Stimulated activated CD4-positive, alpha-beta T cell treated with anti-CD3 and anti-CD28 coated beads, TNF-alpha, amount 100 ng/mL, for 4 hours (primary cell): ENCODE data around the gene BCAP29.

Source experiments
- DNase-seq, 3 experiments: peaks; one replicate each; pipeline ENCODE4 v3.0.0-alpha.2; 2020; ENCODE audit warnings: low read depth in 3 of 3

Gene BCAP29

DNA sequence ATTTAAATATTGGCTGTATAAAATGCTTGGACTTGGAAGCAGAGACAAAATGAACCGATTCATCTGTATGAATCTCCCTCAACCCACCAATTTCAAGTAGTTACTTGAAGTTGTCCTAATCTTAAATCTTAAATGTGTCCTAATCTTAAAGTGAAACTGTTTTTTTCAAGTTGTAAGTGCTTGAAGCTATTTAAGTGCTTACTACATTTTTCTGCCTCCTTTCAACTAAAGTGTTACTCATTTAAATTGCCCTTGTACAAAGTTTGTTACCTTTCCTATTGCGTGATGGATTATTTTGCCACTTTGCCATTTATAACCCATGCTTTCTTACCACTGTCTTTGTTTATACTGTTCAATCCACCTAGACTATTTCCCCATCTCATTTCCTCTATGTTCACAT, 2.8 kb downstream of the BCAP29 start:
- no peak for DNase-seq

DNA sequence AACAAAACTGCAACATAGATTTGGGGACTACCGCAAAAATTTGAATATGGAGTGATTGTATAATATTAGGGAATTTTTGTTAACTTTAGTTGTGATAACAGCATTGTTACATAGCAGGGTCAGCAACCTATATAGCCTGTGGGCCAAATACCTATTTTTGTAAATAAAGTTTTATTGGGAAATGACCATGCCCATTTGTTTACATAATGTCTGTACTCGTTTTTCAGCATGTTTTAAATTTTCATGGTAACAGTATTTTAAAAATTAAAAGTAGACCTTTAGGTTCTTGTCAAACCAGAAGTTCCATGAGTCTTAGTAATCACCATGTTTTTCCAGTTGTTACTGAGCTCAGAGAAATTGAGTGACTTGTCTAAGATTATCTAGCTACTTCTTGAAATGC, 4.7 kb downstream of the BCAP29 start:
- no peak for DNase-seq

DNA sequence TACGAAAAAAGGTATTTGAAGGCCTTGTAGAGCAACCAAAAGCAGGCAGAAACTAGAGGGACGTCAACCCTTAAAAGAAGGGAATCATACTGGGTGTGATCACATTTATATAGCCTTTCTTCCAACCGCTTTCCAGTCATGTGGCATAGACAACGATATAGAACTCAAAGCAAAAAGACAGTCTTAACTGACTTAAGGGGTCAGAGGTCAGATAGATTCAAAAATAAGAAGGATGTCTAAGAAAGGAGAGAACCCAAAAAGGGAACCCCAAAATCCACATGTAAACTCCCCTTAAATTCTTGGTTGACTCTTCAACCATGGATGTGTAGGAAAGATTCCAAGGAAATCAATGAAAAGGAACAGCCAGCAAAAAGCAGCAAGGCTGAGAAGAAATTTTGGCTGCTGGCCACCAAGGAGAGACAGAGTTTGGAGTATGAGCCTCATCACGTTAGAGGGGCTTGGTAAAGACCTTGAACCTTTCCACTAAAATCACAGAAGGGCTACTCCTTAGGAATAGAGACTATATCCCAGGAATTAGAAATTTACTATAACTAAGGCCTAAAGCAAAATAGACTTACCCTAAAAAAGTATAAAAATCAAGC, 8.6 kb downstream of the BCAP29 start:
- DNase-seq, result no peak

DNA sequence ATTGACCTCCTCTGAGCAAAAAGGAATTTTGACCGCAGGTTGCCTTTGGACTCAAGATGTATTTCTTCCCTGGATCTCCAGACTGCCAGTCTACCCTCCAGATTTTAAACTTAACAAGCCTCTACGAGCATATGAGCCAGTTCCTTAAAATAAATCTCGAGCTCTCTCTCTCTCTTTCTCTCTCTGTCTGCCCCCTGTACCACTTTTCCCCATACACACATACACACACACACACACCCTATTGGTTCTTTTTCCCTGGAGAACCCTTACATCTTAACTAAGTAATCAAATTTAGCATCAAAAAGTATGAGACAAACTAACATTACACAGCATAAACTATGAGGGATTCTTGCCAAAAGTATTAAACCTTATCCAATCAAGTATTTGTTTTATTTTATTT, 11.4 kb downstream of the BCAP29 start:
- DNase-seq, result no peak

DNA sequence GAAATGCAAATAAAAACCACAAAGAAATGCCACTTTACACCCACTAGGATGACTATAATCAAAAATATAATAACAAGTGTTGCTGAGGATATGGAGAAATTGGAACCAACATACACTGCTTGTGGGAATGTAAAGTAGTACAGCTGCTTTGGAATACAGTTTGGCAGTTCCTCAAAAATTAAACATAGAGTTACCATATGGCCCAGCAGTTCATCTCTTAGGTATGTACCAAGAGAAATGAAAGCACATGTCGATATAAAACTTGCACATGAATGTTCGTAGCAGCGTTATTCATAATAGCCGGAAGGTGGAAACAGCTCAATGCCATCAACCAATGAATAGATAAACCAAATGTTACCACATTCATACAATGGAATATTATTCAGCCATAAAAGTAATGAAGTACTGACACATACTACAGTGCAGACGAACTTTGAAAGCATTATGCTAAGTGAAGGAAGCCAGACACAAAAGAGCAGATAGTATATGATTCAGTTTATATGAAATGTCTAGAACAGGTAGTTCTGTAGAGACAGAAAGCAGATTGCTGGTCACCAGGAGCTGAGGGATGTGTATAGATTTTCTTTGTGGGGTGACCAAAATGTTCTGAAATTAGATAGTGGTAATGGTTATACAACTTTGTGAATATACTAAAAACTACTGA, 12.4 kb downstream of the BCAP29 start:
- no peak for DNase-seq

DNA sequence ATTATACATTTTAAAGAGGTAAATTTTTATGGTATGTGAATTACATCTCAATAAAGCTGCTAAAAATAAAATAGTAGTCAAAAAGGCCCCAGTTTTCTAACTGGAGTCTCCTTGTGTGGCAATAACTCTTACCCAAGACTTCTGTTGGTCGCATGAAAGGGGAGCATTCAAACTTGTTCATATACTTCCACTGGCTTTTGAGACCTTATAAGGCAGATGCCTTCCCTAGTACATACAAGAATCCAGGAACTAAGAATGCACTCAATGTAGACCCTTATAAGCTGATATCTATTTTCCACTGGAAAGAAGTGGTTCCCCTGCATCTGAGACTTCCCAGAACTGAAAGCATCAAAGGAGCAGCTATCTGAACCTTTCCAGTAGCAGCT, 13.0 kb downstream of the BCAP29 start:
- no peak for DNase-seq

DNA sequence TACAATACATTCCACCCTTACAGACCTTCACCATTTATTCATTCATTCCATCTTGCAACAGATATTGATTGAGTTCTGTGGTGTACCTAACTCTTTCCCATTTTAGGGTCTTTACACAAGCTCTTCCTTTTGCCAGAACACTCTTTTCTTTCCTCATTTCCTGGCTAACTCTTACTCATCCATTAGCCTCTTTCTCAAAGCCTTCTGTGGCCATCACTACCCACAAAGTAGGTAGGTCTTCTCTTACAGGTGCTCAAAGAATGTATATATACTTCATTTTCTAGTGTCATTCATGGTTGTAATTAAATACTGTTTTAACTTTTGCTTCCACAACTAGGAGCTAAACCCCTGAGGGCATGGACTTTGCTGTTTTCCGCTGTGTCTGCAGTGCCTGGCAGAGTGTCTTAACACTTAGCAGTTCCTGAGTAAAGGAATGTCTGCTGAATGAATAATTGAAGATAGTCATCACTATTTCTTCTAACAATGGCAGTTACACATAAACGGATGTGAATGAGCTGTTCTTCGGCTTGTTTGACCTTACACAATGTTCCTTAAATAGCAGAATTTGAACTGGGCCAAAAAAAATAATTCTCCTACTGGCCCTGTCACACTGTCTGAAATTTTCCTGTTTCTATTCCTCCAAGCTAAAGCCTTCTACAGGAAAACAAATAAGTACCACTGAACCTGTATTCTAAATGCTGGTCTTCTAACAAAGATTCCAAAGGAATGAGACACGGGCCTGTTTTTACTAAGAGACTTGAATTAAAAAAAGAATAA, 15.1 kb downstream of the BCAP29 start:
- DNase-seq, result no peak

DNA sequence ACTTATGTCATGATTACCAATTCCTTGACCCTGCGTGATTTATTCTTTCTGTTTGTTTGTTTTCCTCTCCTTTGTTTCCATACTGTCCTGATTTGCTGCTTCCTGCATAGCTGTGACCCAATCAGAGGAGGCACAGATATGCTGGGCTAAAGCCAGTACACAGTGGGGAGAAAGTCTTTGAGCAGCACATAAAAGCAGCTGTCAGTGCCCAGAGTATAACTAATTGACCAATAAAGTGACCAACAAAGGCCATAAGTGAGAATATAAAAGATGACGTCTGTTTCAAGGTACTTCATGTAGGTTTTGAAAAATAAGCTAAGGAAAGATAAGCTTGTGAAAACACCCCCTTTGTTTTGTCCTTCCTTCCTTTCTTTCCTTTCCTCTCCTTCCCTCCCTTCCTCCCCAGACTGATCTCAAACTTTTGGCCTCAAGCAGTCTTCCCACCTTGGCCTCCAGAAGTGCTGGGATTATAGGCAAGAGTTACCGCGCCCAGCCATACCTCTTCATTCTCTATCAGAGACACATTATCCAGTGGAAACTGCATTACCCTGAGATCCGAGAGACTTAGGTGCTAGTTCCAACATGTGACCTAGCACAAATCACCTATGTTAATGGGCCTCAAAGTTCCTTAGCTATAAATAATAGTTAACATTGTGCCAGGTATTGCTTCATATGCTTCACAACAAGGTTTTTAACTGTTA, 17.0 kb downstream of the BCAP29 start:
- DNase-seq, result no peak

DNA sequence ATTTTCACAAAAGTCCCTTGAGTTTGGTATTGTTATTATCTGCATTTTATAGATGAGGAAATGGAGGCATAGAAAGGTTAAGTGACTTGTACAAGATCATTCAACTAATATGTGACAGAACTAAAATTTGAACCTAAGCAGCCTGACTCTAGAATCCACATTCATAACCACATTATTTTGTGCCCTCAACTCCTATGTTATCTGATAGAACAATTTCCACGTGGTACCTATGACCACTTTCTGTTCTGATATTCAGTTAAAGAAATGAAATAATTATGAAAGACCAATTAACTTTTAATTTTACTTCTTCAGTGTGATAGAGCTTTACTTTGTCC, 17.5 kb downstream of the BCAP29 start:
- no peak for DNase-seq

DNA sequence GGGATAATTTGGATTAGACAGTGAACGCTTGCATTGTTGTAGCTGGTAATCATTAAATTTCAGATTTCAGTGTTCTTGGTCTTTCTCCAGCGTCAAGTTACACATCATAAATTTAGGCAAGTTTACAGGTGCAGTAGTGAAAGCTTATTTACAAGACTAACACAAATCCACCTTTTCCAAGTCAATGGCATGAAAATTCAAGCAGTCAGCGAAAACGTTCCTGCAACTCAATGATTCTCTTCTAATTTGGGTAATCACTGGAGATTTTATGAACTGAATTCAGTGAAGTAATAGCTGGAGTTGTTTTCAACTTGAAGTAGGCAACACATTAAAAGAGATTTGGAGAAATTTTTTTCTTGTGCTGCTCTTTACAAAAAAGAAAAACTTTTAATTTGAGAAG, 17.9 kb downstream of the BCAP29 start:
- DNase-seq, result no peak

DNA sequence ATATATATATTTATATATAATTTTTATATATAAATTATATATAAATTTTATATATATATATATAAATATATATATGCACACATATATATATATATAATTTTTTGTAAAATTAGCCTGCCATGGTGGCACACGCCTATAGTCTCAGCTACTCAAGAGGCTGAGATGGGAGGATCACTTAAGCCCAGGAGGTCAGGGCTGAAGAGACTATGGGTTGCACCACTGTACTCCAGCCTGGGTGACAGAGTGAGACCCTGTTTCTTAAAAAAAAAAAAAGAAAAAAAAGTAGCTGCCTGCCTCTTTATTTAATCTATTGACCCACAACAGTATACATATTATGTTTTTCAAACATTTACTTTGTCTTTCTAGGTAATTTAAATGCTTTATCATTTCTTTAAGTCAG, 19.2 kb downstream of the BCAP29 start:
- DNase-seq, result no peak

DNA sequence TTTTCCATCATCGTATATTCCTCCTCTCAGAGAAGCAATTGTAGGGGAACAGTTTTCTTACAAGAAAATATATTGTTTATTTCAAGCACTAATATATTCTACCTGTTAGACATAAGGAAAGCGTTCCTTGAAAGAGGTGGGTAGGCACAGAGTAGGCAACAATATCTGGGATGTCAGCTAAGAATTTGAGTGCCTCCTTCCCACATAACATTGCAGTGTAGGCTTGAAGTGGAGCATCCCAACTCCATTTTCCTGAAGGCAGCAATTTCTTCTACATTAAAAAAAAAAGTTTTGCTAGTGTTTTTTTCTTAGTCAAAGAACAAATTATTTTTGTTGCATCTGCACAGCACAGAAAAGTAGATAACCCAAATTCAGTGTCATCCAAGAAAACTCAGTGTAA, 20.8 kb downstream of the BCAP29 start:
- DNase-seq, result no peak

DNA sequence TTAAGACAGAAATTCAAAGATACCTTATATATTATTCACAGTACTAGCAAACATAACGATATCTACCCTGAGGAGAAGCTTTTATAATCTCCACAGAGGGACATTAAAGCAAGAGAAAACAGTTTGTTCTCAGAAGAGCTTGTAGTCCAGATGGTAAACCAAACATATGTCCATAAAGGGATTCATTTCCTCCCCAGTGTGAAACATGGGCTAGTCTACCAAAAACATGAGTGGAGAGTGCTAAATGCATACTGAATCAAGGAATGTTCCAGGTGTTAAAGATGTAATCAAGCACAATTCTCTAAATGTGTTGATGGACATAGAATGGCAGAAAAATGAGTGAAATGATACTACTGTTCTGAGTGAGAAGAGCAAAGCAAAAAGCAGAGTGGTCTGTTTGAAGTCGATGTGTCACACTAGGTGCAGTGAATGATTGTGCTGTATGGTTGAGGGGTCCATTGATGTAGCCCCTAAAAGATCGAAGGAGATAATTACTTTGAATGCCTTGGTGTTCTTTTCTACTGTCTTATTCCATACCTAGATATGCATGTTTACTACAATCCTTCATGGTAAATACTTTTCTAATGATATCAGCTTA, 25.3 kb downstream of the BCAP29 start:
- no peak for DNase-seq

DNA sequence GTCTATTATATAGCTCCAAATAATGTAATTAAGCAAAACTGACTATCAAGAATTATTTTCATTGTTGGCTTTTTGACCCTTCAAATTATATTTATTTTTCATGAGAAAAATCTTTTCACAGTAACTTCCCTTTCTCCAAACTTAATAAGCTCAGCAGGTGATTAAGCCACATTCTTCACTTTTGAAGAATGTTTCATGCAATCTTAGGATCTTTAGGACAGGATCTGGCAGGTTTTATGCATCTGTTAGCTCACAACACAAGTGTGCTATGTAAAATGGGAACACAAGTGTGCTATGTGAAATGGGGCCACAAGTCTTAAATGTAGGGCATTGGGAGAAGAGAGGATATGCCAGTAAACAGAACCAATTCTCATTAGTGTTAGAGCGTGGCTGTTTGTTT, 26.3 kb downstream of the BCAP29 start:
- DNase-seq, result no peak

DNA sequence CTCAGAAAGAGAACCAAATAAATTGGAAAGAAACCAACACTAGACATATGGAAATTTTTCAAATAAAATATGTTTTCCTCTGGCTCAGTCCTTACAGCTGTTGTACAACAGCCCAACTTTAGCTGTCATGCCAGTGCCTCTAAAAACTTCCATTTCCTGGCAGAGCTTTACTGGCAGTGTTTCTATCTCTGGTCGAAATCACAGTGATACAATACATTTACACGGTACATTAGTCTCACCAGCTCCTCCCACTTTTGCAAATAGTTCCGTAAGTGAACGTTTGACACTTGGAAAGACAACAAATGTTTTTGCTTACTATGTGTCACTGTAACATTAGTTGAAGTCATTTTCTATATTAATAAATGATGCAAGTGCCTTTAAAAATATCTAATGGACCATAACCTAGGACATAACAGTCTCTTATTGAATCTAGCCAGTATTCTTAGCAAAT, 29.8 kb downstream of the BCAP29 start:
- no peak for DNase-seq

DNA sequence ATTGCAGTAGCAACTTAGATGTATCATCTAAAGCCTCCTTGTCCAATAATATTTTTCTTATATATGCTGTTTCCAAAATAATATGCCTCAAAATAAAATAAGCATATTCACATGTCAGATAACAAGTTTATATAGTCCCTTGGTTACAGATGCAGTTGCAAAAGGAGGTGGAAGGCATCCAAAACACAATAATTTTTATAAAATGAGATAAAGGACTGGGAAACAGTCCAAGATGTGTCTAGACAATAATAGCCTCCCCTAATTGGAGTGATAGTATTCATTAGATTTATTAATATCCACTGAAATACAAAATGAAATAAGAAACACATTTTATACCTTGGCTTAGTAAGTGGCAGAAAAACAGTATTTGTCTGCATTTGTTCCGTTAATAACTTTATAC, 30.3 kb downstream of the BCAP29 start:
- DNase-seq, result no peak

DNA sequence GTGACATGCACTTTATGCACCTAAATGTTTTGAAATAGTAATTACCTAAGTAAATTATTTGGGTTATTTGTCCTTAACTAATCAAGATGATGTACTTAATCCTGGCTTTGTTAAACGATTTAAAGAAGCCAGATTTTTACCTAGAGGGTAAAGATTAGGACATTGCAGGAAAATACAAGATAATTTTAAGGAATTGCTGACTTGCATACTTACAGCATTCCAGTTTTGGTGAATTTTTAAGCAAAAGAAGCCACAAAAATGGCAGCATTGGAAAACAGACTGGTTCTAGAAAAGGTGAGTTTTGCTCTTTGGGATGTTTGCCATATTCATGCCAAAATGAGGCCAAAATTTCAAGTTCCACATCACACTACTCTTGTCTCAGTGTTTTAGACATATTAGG, 33.4 kb downstream of the BCAP29 start:
- no peak for DNase-seq

DNA sequence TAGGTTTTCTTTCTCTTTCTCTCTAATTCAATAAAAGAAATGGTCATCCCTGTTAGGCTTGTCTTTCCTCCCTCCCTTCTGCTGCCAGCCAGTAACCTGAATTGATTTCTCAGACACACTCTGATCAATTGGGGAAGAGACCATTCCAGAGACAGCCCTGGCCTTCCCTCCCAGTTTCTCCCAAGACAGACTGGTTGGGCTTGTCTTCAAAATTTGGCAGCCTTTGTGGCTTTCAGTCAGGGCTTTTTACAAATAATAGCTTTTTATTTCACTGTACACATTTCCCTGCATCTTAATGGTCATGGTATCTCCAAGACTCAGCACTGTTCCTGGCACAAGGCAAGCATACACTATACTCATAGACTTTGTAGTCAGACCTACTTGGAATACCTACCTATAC, 33.9 kb downstream of the BCAP29 start:
- DNase-seq, result no peak

DNA sequence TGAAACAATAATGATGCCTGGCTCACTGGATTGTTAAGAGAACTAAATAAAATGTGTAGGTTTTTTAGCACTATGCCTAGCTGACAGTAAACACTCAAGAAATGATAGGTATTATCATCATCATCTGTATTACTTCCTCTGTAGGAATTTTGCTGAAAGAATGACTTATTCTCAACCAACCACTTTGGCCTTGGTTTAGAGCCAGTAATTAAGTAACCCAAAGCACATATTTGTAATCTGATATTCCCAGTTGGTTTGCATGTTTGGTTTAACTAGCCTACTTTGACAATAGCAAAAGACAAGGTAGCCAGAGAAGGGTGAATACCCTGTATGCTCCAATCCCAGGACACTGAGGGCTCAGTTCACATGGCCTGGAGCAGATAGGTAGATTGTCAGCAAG, 34.4 kb downstream of the BCAP29 start:
- DNase-seq, result no peak

DNA sequence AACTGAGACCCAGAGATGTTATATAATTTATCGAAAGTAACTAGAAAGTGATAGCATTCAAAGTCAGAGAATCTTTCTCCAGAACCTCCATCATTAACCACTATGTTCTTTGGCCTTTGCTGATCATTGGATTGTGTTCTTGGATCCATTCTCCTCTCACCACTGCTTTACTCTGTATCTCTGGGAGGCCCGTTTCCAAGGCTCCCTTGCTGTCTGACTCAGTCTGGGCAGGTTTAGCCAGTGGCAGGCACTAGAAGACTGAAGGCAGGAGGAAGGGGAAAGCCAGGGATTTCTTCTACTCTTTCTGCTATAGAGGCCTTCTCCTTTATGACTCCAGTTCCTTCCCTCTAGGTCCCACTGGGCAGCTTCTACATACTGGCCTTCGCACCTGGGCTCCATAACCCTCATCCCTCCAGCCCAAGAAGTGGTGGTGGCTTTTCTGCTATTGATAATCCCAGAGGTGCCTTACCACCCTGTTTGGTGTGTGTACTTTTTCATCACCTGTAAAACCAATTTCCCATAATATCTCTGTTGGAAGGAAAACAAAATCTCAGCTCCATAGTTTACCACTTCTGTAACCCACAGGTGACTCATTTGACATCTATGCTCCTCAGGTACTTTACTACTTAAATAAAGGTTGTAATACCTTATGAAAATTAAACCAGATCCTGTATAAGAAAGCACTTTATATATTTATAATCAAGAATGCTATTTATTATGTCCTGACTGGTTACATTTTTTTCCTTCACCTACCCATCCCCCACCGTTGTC, 36.0 kb downstream of the BCAP29 start:
- no peak for DNase-seq

DNA sequence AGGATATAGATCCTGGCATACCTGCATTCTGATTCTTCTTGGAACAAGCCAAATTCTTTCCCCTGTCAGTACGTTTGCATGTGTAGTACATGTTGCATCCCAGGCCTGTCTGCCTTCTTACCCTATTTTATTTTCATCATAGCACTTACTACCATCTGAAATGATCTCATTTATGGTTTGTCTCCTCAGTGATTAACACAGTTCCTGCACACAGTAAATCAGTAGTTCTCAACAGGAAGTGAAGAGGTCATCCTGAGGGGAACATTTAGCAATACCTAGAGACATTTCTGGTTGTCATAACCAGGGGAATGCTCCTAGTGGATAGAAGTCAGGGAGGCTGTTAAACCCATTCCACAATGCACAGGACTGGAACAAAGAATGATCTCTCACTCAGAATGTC, 42.4 kb downstream of the BCAP29 start:
- no peak for DNase-seq

DNA sequence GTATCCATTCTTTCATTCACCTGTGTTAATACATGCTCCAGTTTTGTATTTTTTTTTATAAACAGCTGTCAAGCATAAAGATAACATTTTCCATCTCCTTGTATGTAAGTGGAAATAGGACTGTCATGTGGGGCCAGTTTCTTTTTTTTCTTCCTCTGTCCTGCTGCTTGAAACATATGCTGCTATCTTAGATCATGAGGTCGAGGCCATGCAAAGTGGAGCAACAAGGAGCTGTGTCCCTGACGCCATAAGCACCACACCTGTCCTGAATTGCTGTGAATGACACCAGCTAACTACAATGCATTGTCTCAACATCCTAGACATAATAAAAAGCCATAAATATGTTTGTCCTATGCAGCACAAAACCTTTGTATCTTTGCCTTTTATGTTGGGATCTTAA, 42.8 kb downstream of the BCAP29 start:
- DNase-seq, result no peak
